B cell (primary cell): ENCODE results near the gene TEKT2. TPM values are rescaled to one million over a fixed set of nuclear protein-coding genes. Genes with fewer than 3 reads are reported as not detected.

Experiments used
- ATAC-seq: fragments of 200-7000 bp; cut with Tn5 transposase; one replicate; pipeline ENCODE4 v1.10.0; 2021; ENCODE audit warnings: low read depth, mild to moderate bottlenecking, moderate number of reproducible peaks, moderate library complexity
- CTCF ChIA-PET: fragments of 350-600 bp; sonication (Branson Sonifier 250); formaldehyde crosslinking; loops from one replicate; lab custom pipeline; 2021; ENCODE audit warnings: antibody characterized with exemption, inconsistent platforms; lab: Charles Lee
- POLR2A ChIA-PET: fragments of 350-600 bp; sonication (Branson Sonifier 250); formaldehyde crosslinking; loops from one replicate; lab custom pipeline; 2021; ENCODE audit warnings: antibody characterized with exemption; lab: Charles Lee
- DNase-seq: peaks from one replicate; pipeline ENCODE4 v3.0.0; 2013
- H2AFZ ChIP-seq: 2 replicates; pipeline ENCODE4 v1.6.1; 2012; ENCODE audit warnings: mild to moderate bottlenecking, low read depth, low read length; ENCODE audit not compliant: insufficient read depth, poor library complexity, severe bottlenecking
- H3K27ac ChIP-seq, 2 donors: 1 replicate in 1 of 2; 2 replicates in 1 of 2; pipeline ENCODE4 v1.5.1; 2012 to 2013; ENCODE audit warnings: low read length in 2 of 2, mild to moderate bottlenecking in 2 of 2, moderate library complexity in 1 of 2
- H3K27me3 ChIP-seq, 4 experiments: fragments of 200-600 bp in 1 of 4; sonication (generic) in 1 of 4; replicated peaks in 1 of 4; 1 replicate in 2 of 4; 2 replicates in 2 of 4; pipeline versions ENCODE4 v1.6.1 to v1.7.0; 2013 to 2016; ENCODE audit warnings: low read length in 3 of 4, mild to moderate bottlenecking in 2 of 4, mixed read lengths in 1 of 4, moderate library complexity in 1 of 4; ENCODE audit not compliant: insufficient read depth in 4 of 4, control insufficient read depth in 3 of 4; ENCODE audit errors: control extremely low read depth in 1 of 4
- H3K36me3 ChIP-seq, 2 experiments: replicated peaks in 1 of 2; 1 replicate in 1 of 2; 2 replicates in 1 of 2; pipeline versions ENCODE4 v1.6.1 to v1.7.1; 2013; ENCODE audit warnings: low read length in 1 of 2; ENCODE audit not compliant: insufficient read depth in 2 of 2, control insufficient read depth in 1 of 2; ENCODE audit errors: control extremely low read depth in 1 of 2, extremely low read depth in 1 of 2
- H3K4me1 ChIP-seq, 2 donors: fragments of 200-600 bp in 1 of 2; sonication (generic) in 1 of 2; 1 replicate in 1 of 2; 2 replicates in 1 of 2; pipeline versions ENCODE4 v1.5.1 to v1.6.1; 2013 to 2017; ENCODE audit warnings: low read length in 2 of 2; ENCODE audit not compliant: control insufficient read depth in 2 of 2, insufficient read depth in 2 of 2
- H3K4me2 ChIP-seq: replicated peaks from 2 replicates; pipeline ENCODE3; 2012; ENCODE audit warnings: mild to moderate bottlenecking, low read depth, low read length; ENCODE audit not compliant: poor library complexity, severe bottlenecking
- H3K4me3 ChIP-seq, 5 experiments: fragments of 200-600 bp in 1 of 5; sonication (generic) in 1 of 5; 1 replicate in 3 of 5; 2 replicates in 2 of 5; pipeline versions ENCODE4 v1.5.1 to v1.7.0; 2011 to 2016; ENCODE audit warnings: low read length in 4 of 5, mild to moderate bottlenecking in 4 of 5, low read depth in 2 of 5, control low read depth in 1 of 5, moderate library complexity in 1 of 5; ENCODE audit not compliant: insufficient read depth in 1 of 5; ENCODE audit errors: control extremely low read depth in 1 of 5, extremely low read depth in 1 of 5
- H3K79me2 ChIP-seq: fragments of 200-600 bp; sonication (generic); one replicate; pipeline ENCODE4 v1.6.0; 2016; ENCODE audit warnings: low read length; ENCODE audit not compliant: control insufficient read depth, insufficient read depth
- H3K9ac ChIP-seq: fragments of 200-600 bp; sonication (generic); 2 replicates; pipeline ENCODE4 v1.6.1; 2017; ENCODE audit warnings: mild to moderate bottlenecking, low read length, moderate library complexity
- H3K9me3 ChIP-seq, 3 donors: one replicate each; pipeline versions ENCODE4 v1.6.1 to v1.7.1; 2013; ENCODE audit warnings: low read length in 2 of 3; ENCODE audit not compliant: control insufficient read depth in 2 of 3, insufficient read depth in 1 of 3; ENCODE audit errors: control extremely low read depth in 1 of 3
- H4K20me1 ChIP-seq: 2 replicates; pipeline ENCODE4 v1.6.0; 2012; ENCODE audit warnings: mild to moderate bottlenecking, low read length; ENCODE audit not compliant: insufficient read depth, control insufficient read depth, poor library complexity, severe bottlenecking
- H3K27ac Mint-ChIP-seq: one replicate; pipeline ENCODE4 v1.8.0; 2021; ENCODE audit warnings: mixed read lengths
- H3K27me3 Mint-ChIP-seq: one replicate; pipeline ENCODE4 v1.8.0; 2021; ENCODE audit warnings: mixed read lengths
- H3K4me1 Mint-ChIP-seq: one replicate; pipeline ENCODE4 v1.8.0; 2021; ENCODE audit warnings: mixed read lengths
- H3K4me3 Mint-ChIP-seq: one replicate; pipeline ENCODE4 v1.8.0; 2021; ENCODE audit warnings: mixed read lengths
- H3K9me3 Mint-ChIP-seq: one replicate; pipeline ENCODE4 v1.8.0; 2022; ENCODE audit warnings: mixed read lengths; ENCODE audit not compliant: insufficient read depth
- EZH2 ChIP-seq: IDR thresholded peaks from 2 replicates; pipeline ENCODE4 v1.6.1; 2012; ENCODE audit warnings: borderline replicate concordance, low read depth, mild to moderate bottlenecking, moderate library complexity, low read length; ENCODE audit not compliant: insufficient read depth, poor library complexity, severe bottlenecking
- WGBS: methylation state at CpG from one replicate; pipeline ENCODE4 v1.1.5; 2013; ENCODE audit warnings: missing lambda C conversion rate; ENCODE audit not compliant: insufficient coverage; 5-methylcytosine and 5-hydroxymethylcytosine counted together
- intact Hi-C: fragments of 100-400 bp; cut with micrococcal nuclease; formaldehyde crosslinking; loops from one replicate; pipeline ENCODE4 v1.10.0; 2022
- polyA plus RNA-seq: library from polyadenylated mRNA; depleted of rRNA; stranded (reverse); fragments of >200 nt; gene quantifications from 2 replicates; pipeline ENCODE4 v1.2.3, GENCODE V29; 2012
- total RNA-seq, 2 donors: library from RNA; stranded (reverse); fragments of 120-200 nt in 1 of 2; gene quantifications; 1 replicate in 1 of 2; 2 replicates in 1 of 2; pipeline versions ENCODE4 v1.2.3 to v1.2.4, GENCODE V29; 2013 to 2022
- TF ChIP-seq, protein P1 (sequence below): fragments of 200-600 bp; IDR thresholded peaks from one replicate; pipeline ENCODE4 v1.8.0; 2022; ENCODE audit warnings: antibody characterized with exemption, mild to moderate bottlenecking

TEKT2 gene
- total and polyA plus RNA-seq, 2 donors (not counting 1 experiment from before 2014, with no cell fraction given): not detected

DNA sequence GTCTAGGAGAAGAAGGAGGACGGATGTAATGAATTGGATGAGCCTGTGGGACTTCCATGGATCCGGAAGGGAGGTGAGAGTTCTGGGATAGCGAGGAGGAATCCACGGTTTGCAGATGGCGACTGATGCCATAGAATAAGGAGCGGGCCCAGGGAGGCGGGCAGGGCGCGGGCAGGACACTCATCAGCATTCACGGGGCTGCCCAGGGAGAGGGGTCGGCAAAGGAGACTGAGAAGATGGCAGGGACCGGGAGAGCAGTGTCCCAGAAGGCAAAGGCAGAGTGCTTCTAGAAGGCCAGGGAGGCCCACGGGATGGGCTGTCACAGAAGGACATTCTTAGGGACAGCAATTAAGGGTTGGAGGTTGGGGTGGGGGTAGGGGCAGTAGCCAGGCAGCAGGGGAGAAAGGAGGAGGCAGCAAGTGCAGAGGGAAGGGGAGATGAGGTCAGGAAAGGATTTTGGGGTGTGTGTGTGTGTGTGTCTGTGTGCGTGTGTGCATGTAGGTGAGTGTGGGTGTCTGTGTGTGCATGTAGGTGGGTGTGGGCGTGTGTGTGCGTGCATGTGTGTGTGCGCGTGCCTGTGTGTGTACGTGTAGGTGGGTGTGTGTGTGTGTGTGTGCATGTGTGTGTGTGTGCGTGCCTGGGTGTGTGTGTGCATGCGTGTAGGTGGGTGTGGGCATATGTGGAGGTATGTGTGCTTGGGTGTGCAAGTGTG lies 42.3 kb downstream of the TEKT2 start:
- no peak for ATAC-seq
- CTCF ChIA-PET: no interaction called here
- H3K9me3 Mint-ChIP-seq: no peaks in the 10 kb centered on the region

More for the DNA sequence above, 42.3 kb downstream of the TEKT2 start:
- Histone ChIP-seq H4K20me1 (no peaks in the 10 kb centered on the region), H3K79me2 (no peaks in the 10 kb centered on the region), H3K27ac (no peak overlapping the region), H3K4me3 (no peak overlapping the region), H3K9me3 (no peaks in the 10 kb centered on the region), H3K9ac (no peak overlapping the region), H3K4me1 (peaks cover 28% of the 10 kb centered on the region in 2 donors), H3K27me3 (peaks cover 0 to 22% (median 2%) of the 10 kb centered on the region in 4 experiments), H3K4me2 (no peak overlapping the region), H2AFZ (no peak overlapping the region), H3K36me3 (no peaks in the 10 kb centered on the region)
- POLR2A ChIA-PET: no interaction called here
- WGBS: 95% methylated on average over 21 of the region's 21 CpGs
- Mint-ChIP-seq H3K4me3 (peak overlapping the region; percentile 71), H3K27me3 (peaks cover 8% of the 10 kb centered on the region), H3K4me1 (peaks cover 32% of the 10 kb centered on the region), H3K27ac (no peak overlapping the region)
- no peak for DNase-seq
- intact Hi-C loops: no loop called here
- TF ChIP-seq, protein P1, sequence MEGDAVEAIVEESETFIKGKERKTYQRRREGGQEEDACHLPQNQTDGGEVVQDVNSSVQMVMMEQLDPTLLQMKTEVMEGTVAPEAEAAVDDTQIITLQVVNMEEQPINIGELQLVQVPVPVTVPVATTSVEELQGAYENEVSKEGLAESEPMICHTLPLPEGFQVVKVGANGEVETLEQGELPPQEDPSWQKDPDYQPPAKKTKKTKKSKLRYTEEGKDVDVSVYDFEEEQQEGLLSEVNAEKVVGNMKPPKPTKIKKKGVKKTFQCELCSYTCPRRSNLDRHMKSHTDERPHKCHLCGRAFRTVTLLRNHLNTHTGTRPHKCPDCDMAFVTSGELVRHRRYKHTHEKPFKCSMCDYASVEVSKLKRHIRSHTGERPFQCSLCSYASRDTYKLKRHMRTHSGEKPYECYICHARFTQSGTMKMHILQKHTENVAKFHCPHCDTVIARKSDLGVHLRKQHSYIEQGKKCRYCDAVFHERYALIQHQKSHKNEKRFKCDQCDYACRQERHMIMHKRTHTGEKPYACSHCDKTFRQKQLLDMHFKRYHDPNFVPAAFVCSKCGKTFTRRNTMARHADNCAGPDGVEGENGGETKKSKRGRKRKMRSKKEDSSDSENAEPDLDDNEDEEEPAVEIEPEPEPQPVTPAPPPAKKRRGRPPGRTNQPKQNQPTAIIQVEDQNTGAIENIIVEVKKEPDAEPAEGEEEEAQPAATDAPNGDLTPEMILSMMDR: no peak
- no peak for TF ChIP-seq EZH2
